HG03469 (cell line): ENCODE data around the gene MAX.
A peak's percentile ranks its signal among the peaks of the same experiment; 100 is the strongest.

Source experiments
- ATAC-seq: cut with Tn5 transposase; IDR thresholded peaks from one replicate; pipeline ENCODE4 v1.9.1; 2021; ENCODE audit warnings: mild to moderate bottlenecking, moderate library complexity, moderate number of reproducible peaks; ENCODE audit not compliant: unreplicated experiment

The MAX gene, protein sequence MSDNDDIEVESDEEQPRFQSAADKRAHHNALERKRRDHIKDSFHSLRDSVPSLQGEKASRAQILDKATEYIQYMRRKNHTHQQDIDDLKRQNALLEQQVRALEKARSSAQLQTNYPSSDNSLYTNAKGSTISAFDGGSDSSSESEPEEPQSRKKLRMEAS

DNA sequence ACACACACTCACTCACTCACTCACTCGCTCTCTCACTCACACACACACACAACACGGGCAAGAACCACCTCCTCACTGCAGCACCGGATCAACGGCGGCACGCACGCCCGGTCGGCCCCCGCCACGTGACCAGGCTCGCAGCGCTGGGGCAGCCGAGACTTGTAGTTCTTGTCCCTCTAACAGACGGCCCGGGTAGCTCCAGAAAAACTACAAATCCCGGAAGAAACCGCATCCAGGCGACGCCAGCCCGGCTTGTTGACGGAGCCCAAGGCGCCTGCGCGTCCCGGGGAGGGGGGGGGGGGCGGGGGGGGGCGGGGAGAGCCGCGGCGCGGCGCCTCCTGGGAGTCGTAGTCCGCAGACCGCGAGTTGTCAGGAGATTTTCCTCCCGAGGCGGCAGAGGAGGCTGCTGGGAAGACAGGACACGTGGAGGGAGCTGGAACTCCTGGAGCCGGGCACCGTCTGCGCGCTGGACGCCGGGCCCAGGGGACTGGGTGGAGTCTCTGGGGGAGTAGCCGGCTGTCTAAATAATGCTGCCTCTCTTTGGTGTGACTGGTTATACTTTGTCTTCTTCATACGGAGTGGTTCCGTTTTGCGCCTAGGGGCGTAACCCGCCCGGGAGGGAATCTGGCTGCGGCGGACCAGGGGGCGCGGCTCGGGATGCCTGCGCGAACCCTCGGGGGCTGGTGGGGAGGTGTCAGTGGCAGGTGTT, at the start of gene MAX:
TSS of gene MAX (minus strand) at position 77 of the 709 bp plus-strand sequence. CDS start 178 bp downstream, outside the sequence.
- ATAC-seq, result peak; percentile 72

- no peak for ATAC-seq
Measured at GRCh38 chr14:65151609-65151956, 49.3 kb upstream of the MAX start.

GRCh38 chr14:65150898-65151608, 48.7 kb upstream of the MAX start:
- ATAC-seq, result no peak

DNA sequence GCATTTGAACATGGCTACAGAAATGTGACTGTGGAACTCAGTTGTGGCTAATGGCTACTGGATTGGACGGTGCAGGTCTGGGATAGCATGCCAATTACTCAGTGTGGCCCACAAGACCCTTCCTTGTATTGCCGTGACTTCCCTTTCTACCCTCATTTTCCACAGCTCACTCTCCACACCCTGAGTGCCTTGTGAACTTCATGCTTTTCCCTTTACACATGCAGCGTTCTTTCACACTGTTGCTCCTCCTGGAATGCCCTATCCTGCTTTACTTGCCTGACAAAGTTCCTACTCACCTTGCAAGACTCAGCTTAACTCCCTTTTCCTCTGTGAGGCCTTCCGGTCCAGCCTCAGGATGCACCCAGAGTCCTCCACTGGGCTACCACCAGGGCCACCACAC, 46.8 kb upstream of the MAX start:
- no peak for ATAC-seq

GRCh38 chr14:65144170-65144569, 41.9 kb upstream of the MAX start:
- no peak for ATAC-seq

- no peak for ATAC-seq
Measured at GRCh38 chr14:65142914-65143625, 40.8 kb upstream of the MAX start.

DNA sequence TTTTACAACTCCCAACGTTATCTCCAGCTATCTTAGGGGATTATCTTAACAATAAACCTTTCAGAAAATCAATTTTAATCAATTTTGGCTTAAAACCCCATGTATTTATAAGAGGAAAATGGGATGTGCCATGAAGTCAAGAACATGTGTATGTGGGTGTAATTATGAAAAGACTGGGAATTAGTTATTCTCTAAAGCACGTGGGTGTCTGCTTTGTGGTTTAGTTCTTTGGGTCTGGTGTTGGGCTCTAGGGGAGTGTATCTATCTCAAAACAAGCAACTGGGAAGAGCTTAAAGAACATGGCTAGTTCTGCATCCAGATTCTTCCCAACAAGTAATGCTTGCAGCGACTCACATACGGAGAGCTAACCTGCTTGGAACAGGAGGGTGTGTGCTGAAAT, 40.1 kb upstream of the MAX start:
- no peak for ATAC-seq

DNA sequence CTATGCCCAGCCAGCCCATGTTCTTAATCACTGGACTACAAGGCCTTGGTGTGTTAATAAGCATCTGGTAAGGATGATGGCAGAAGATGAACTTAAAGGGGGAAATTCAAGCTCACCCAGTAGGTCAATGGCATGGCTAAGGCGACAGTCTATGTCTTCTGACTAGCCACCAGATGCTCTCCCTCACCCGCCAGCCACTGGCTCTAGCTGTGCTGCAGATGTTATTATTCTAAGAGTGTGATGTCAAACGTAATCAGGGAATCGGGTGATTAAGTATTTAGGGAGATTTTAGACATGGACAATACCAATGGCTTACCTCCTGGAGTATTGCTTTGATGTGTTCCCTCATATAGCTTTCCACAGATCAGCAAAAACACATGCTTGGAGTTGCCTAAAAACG, 39.2 kb upstream of the MAX start:
- ATAC-seq, result no peak

DNA sequence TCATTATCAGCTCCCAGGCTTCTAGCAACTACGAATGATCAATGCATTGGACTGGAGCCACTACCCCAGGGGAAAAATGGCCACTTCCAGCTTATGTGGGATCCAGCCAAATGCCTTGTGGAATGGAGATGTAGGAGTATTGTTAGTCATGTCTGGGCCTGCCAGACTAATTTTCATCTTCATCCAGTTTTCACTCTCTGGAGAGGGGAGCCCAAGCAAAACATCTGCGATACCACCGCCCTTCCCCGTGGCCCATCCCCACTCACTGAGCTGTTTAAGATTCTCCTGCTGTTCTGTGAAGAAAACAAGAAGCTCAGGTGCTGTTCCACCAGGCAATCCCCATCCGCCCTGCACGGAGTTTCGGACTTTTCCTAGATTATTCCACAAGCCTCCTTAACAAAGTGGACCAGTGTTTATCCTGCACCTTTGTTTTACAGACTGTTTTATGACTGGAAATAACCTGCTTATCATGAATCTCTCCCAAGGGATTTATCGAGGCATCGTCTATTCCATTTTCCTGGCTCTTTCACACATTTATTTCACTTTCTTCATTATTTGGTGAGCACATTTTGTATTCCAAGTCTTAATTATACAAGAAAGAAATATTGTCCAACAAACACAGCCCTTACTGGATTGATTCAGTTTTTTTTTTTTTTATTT, 35.5 kb upstream of the MAX start:
- ATAC-seq, result no peak

DNA sequence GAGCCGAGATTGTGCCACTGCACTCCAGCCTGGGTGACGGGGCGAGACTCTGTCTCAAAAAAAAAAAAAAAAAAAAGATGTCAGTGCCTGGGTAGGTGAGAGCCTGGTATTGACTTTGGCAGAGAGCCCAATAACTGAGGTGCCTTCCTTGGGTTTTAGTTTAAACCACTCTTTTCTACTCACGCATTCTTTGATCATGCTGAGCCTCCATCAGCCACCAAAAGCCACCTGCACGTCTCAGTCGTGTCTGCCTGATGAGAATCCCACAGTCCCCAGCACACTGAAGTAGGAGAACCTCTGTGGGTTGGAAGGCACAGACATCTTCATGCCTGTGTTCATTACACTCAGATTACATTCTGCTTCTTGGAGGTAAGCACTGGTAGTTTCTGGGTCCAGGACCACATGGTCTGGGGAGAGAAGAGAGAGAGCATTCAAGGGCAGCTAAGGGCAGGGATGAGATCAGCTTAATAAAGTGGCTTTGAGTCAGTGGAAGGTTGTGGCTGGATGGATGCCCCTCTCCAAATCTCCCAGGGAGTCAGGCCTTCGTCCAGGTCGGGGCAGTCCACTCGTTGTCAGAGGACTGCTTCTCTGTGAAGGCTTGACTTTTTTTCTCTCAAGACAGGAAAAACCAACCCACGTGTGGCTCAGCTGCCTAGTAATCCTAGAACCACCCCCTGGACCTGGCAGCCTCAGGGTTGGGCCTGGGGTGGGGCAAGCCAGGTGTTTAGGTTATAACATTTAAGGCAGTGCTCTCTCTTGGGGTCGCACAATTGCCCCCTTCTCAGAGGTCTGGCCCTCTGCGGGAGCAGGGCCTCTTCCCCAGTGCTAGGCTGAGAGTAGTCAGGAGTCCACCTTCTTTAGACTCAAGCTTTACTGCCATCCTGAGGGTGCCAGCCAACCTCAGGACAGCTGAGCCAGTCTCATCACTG, 32.6 kb upstream of the MAX start:
- no peak for ATAC-seq

DNA sequence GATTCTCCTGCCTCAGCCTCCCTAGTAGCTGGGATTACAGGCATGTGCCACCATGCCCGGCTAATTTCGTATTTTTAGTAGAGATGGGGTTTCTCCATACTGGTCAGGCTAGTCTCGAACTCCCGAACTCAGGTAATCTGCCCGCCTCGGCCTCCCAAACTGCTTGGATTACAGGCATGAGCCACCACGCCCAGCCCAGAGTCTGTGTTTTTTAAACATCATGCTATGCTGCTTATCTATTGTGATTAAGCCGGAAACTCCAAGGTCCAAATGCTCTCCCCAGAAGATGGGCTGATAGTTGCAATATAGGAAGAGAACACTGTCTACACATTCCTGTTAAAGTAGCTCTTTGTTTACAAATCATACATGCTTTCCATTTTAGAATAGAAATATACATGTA, 30.5 kb upstream of the MAX start:
- no peak for ATAC-seq

DNA sequence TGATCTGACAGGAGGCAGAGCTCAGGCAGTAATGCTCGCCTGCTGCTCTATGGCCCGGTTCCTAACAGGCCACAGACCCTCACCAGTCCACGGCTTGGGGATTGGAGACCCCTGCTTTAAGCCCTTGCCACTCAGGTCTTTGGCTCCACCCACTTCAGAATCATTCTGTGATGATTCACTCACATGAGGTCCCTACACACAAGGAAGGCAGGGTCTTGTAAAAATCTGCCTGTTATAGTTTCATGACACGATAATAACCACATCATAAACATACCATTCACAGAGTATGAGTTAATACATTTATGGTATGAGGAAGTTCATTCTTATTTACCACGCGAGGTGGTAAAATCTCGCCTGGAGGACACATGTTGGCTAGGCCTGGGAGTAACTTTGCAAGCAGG, 29.0 kb upstream of the MAX start:
- ATAC-seq, result no peak

DNA sequence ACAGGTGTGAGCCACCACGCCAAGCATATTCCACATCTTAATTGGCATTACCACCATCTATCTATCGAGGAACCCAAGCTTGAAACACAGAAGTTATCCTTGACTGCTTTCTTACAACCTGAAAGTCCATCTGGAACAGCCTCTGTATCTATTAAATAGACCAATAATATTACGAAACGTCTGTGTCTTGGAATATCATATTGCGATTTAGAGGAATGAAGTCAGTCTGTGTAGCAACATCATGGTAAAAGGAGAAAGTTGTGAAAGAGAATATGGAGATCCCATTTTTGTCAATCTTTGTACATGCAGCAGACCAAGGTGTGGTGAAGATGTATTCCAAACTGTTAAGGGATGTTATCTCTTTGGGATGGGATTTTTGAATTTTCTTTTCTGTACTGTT, 25.8 kb upstream of the MAX start:
- ATAC-seq, result no peak

DNA sequence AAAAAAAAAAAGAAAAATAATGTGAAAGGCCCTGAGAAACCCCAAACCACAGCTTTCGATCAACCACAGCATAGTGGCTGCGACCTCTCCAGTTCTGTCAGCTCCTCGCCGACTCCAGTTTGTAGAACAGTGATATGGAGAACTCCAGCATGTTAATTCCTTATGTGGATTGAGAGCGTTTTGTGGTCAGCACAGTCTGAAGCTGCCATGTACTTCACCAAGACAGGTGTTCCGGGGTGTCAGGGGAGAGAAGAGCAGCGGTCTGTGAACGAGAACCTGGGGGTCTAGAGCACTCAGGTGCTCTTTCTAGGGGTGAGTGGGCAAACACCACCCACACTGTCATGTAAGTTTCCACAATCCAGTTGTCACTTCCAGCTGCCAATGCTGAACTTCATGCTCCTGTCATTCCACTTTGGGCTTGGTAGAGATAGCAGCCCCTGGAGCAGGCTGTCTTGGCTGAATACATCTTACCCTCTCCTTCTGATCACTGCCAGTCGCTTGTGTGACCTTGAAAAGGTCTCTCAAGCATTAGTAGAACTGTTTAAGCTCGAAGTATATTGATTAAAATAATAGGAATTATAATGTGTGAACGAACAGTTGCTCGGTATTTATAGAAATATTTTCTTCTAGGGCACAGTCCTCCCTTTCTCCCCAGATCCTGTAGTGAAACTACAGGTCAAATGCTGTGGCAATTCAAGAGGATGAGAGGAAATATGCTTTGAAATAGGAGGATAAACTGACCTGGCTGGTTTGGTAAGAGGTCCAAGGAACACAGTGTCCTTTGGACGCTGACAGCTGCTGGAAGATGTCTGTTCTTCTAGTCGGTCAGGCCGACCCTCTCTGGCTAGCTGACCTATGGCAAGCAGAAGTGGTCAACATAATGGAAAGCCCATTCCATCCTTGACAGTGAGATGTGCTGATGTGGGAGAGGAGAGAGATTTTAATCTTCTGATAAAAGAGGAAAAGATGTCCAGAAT, 15.7 kb upstream of the MAX start:
- ATAC-seq, result no peak

- no peak for ATAC-seq
Measured at GRCh38 chr14:65115615-65116014, 13.3 kb upstream of the MAX start.

GRCh38 chr14:65110525-65110924, 8.2 kb upstream of the MAX start:
- no peak for ATAC-seq

- no peak for ATAC-seq
Measured at GRCh38 chr14:65109357-65109756, 7.0 kb upstream of the MAX start.

GRCh38 chr14:65107200-65107599, 4.9 kb upstream of the MAX start:
- ATAC-seq, result no peak

DNA sequence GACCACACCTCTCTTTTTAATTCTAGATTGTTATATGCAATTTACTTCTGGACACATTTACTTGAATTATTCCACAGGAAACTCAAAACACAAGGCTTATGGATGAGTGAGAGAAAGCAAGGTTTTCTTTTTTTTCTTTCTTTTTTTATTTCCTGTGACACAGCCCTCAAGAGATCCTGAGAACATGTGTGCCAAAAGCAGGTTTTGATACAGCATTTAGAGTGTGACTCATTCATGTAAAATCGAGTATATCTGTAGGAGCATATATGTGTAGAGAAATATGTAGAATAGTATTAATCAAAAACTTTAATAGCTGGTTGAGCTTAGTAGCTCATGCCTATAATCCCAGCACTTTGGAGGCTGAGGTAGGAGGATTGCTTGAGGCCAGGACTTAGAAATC, 4.4 kb upstream of the MAX start:
- no peak for ATAC-seq
